ENCODE data around the gene FBXL17. TPM values are rescaled to one million over a fixed set of nuclear protein-coding genes. Genes with fewer than 3 reads are reported as not detected.

FBXL17 gene
- total RNA-seq, 1 experiment from 2014 or later = 3.5 TPM

- TF ChIP-seq SP1 (CRISPR knock-in tag; conservative IDR thresholded peaks at IDR 0.05) = no peak
- no peak for TF ChIP-seq IRF1 (CRISPR knock-in tag; IDR thresholded peaks at IDR 0.05)
- no peak for TF ChIP-seq NFATC4 (CRISPR knock-in tag; IDR thresholded peaks at IDR 0.05)
- TF ChIP-seq GRHL2 (CRISPR knock-in tag; IDR thresholded peaks at IDR 0.05; ENCODE audit: insufficient replicate concordance, severe bottlenecking) = no peak
- no peak for TF ChIP-seq ZSCAN18 (CRISPR knock-in tag; IDR thresholded peaks at IDR 0.05)
- TF ChIP-seq USF1 (CRISPR knock-in tag; IDR thresholded peaks at IDR 0.05) = no peak
- no peak for TF ChIP-seq TP53 (CRISPR knock-in tag; IDR thresholded peaks at IDR 0.05)
- no peak for TF ChIP-seq SMAD3 (CRISPR knock-in tag; IDR thresholded peaks at IDR 0.05; ENCODE audit: borderline replicate concordance)
- no peak for TF ChIP-seq ZNF219 (CRISPR knock-in tag; IDR thresholded peaks at IDR 0.05; ENCODE audit: borderline replicate concordance)
- TF ChIP-seq ZNF138 (CRISPR knock-in tag; conservative IDR thresholded peaks at IDR 0.05) = no peak
- TF ChIP-seq, protein P1, sequence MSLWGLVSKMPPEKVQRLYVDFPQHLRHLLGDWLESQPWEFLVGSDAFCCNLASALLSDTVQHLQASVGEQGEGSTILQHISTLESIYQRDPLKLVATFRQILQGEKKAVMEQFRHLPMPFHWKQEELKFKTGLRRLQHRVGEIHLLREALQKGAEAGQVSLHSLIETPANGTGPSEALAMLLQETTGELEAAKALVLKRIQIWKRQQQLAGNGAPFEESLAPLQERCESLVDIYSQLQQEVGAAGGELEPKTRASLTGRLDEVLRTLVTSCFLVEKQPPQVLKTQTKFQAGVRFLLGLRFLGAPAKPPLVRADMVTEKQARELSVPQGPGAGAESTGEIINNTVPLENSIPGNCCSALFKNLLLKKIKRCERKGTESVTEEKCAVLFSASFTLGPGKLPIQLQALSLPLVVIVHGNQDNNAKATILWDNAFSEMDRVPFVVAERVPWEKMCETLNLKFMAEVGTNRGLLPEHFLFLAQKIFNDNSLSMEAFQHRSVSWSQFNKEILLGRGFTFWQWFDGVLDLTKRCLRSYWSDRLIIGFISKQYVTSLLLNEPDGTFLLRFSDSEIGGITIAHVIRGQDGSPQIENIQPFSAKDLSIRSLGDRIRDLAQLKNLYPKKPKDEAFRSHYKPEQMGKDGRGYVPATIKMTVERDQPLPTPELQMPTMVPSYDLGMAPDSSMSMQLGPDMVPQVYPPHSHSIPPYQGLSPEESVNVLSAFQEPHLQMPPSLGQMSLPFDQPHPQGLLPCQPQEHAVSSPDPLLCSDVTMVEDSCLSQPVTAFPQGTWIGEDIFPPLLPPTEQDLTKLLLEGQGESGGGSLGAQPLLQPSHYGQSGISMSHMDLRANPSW (CRISPR knock-in tag; conservative IDR thresholded peaks at IDR 0.05; ENCODE audit: low read depth) = no peak
- TF ChIP-seq NR2C2 (CRISPR knock-in tag; IDR thresholded peaks at IDR 0.05) = no peak
- no peak for TF ChIP-seq TEAD4 (CRISPR knock-in tag; IDR thresholded peaks at IDR 0.05)
- TF ChIP-seq FOXP1 (CRISPR knock-in tag; IDR thresholded peaks at IDR 0.05; ENCODE audit: borderline replicate concordance) = no peak
- TF ChIP-seq CREM (CRISPR knock-in tag; IDR thresholded peaks at IDR 0.05) = no peak
- TF ChIP-seq TCF7 (CRISPR knock-in tag; IDR thresholded peaks at IDR 0.05; ENCODE audit: low read depth) = no peak
- no peak for TF ChIP-seq NFYB (CRISPR knock-in tag; conservative IDR thresholded peaks at IDR 0.05; ENCODE audit: low read depth)
- peaks cover 15% of the 10 kb centered on the region for H3K9me3 Mint-ChIP-seq
- CTCF ChIA-PET = no interaction called here
- H3K4me3 Mint-ChIP-seq = no peak overlapping the region
- no peak overlapping the region for H3K27ac Mint-ChIP-seq
- H3K4me1 Mint-ChIP-seq = peaks cover 20% of the 10 kb centered on the region
- POLR2A ChIA-PET = no interaction called here
- H3K27me3 Mint-ChIP-seq (ENCODE audit: low read depth) = peaks cover 25% of the 10 kb centered on the region
- H3K36me3 Mint-ChIP-seq = peaks cover 6% of the 10 kb centered on the region
- DNase-seq (ENCODE audit: low spot score) (no peak), ATAC-seq (no peak; the same call in 1 of the 2 replicates)
Measured at GRCh38 chr5:107817436-107817835, 564.5 kb downstream of the FBXL17 start.

GRCh38 chr5:107815109-107815508 is 566.8 kb downstream of the FBXL17 start:
- peaks cover 49% of the 10 kb centered on the region for H3K27me3 Mint-ChIP-seq (ENCODE audit: low read depth)
- peaks cover 8% of the 10 kb centered on the region for H3K9me3 Mint-ChIP-seq
- ATAC-seq (no peak), DNase-seq (ENCODE audit: low spot score) (no peak)
- CTCF ChIA-PET = no interaction called here
- H3K4me3 Mint-ChIP-seq = no peak overlapping the region
- no peak overlapping the region for H3K27ac Mint-ChIP-seq
- H3K4me1 Mint-ChIP-seq = peaks cover 42% of the 10 kb centered on the region
- H3K36me3 Mint-ChIP-seq = no peaks in the 10 kb centered on the region
- POLR2A ChIA-PET = no interaction called here
- TF ChIP-seq ZNF232 (CRISPR knock-in tag; IDR thresholded peaks at IDR 0.05) (no peak), NFYB (CRISPR knock-in tag; conservative IDR thresholded peaks at IDR 0.05; ENCODE audit: low read depth) (no peak), AFF4 (CRISPR knock-in tag; IDR thresholded peaks at IDR 0.05; ENCODE audit: borderline replicate concordance) (no peak), NR2C2 (CRISPR knock-in tag; IDR thresholded peaks at IDR 0.05) (no peak), RELA (CRISPR knock-in tag; IDR thresholded peaks at IDR 0.05; ENCODE audit: borderline replicate concordance) (no peak)
- TF ChIP-seq, protein P2, sequence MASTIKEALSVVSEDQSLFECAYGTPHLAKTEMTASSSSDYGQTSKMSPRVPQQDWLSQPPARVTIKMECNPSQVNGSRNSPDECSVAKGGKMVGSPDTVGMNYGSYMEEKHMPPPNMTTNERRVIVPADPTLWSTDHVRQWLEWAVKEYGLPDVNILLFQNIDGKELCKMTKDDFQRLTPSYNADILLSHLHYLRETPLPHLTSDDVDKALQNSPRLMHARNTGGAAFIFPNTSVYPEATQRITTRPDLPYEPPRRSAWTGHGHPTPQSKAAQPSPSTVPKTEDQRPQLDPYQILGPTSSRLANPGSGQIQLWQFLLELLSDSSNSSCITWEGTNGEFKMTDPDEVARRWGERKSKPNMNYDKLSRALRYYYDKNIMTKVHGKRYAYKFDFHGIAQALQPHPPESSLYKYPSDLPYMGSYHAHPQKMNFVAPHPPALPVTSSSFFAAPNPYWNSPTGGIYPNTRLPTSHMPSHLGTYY (CRISPR knock-in tag; IDR thresholded peaks at IDR 0.05) = no peak
- TF ChIP-seq, protein P3, sequence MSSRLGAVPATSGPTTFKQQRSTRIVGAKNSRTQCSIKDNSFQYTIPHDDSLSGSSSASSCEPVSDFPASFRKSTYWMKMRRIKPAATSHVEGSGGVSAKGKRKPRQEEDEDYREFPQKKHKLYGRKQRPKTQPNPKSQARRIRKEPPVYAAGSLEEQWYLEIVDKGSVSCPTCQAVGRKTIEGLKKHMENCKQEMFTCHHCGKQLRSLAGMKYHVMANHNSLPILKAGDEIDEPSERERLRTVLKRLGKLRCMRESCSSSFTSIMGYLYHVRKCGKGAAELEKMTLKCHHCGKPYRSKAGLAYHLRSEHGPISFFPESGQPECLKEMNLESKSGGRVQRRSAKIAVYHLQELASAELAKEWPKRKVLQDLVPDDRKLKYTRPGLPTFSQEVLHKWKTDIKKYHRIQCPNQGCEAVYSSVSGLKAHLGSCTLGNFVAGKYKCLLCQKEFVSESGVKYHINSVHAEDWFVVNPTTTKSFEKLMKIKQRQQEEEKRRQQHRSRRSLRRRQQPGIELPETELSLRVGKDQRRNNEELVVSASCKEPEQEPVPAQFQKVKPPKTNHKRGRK (CRISPR knock-in tag; IDR thresholded peaks at IDR 0.05; ENCODE audit: borderline replicate concordance) = no peak
- TF ChIP-seq, protein P4, sequence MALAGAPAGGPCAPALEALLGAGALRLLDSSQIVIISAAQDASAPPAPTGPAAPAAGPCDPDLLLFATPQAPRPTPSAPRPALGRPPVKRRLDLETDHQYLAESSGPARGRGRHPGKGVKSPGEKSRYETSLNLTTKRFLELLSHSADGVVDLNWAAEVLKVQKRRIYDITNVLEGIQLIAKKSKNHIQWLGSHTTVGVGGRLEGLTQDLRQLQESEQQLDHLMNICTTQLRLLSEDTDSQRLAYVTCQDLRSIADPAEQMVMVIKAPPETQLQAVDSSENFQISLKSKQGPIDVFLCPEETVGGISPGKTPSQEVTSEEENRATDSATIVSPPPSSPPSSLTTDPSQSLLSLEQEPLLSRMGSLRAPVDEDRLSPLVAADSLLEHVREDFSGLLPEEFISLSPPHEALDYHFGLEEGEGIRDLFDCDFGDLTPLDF (CRISPR knock-in tag; IDR thresholded peaks at IDR 0.05) = no peak

Data from WTC11 (cell line).